Smooth muscle cell (in vitro differentiated cells): ENCODE data around the gene SNTG2. TPM values are rescaled to one million over a fixed set of nuclear protein-coding genes. Genes with fewer than 3 reads are reported as not detected.

Experiments
- DNase-seq: peaks from one replicate; lab custom pipeline; 2025; ENCODE audit not compliant: unreplicated experiment; lab: John Stamatoyannopoulos, UW
- H2AFZ ChIP-seq: fragments of 200-600 bp; sonication (generic); 2 replicates; pipeline ENCODE4 v1.6.0; 2016; ENCODE audit warnings: antibody characterized with exemption, low read depth, mild to moderate bottlenecking
- H3F3A ChIP-seq: fragments of 200-600 bp; sonication (generic); 2 replicates; pipeline ENCODE4 v1.6.0; 2017; ENCODE audit warnings: antibody characterized with exemption, low read depth
- H3K27ac ChIP-seq: fragments of 200-600 bp; sonication (generic); 2 replicates; pipeline ENCODE4 v1.5.1; 2016; ENCODE audit warnings: low read depth, mild to moderate bottlenecking
- H3K27me3 ChIP-seq: fragments of 200-600 bp; sonication (generic); 2 replicates; pipeline ENCODE4 v1.6.1; 2016; ENCODE audit warnings: low read depth, mild to moderate bottlenecking
- H3K36me3 ChIP-seq: fragments of 200-600 bp; sonication (generic); 2 replicates; pipeline ENCODE4 v1.5.1; 2016; ENCODE audit warnings: low read depth
- H3K4me1 ChIP-seq: fragments of 200-600 bp; sonication (generic); 2 replicates; pipeline ENCODE4 v1.5.1; 2016; ENCODE audit warnings: low read depth
- H3K4me2 ChIP-seq: fragments of 200-600 bp; sonication (generic); 2 replicates; pipeline ENCODE4 v1.6.0; 2016; ENCODE audit warnings: mild to moderate bottlenecking
- H3K4me3 ChIP-seq: fragments of 200-600 bp; sonication (generic); 2 replicates; pipeline ENCODE4 v1.5.1; 2016; ENCODE audit warnings: mild to moderate bottlenecking
- H3K79me2 ChIP-seq: fragments of 200-600 bp; sonication (generic); 2 replicates; pipeline ENCODE4 v1.6.0; 2016; ENCODE audit warnings: low read depth, mild to moderate bottlenecking
- H3K9ac ChIP-seq: fragments of 200-600 bp; sonication (generic); 2 replicates; pipeline ENCODE4 v1.6.0; 2016; ENCODE audit warnings: low read depth
- H3K9me3 ChIP-seq: fragments of 200-600 bp; sonication (generic); replicated peaks from 2 replicates; pipeline ENCODE4 v1.5.1; 2016; ENCODE audit warnings: low read depth
- H4K20me1 ChIP-seq: fragments of 200-600 bp; sonication (generic); 2 replicates; pipeline ENCODE4 v1.6.0; 2016; ENCODE audit warnings: low read depth
- CTCF ChIP-seq: fragments of 200-600 bp; sonication (generic); IDR thresholded peaks from 2 replicates; pipeline ENCODE4 v1.5.1; 2017; ENCODE audit warnings: borderline replicate concordance, mild to moderate bottlenecking, antibody characterized with exemption; ENCODE audit not compliant: insufficient read depth, poor library complexity, severe bottlenecking
- WGBS: methylation state at CpG from one replicate; pipeline ENCODE4 v1.1.7; 2016; ENCODE audit warnings: low lambda C conversion rate; 5-methylcytosine and 5-hydroxymethylcytosine counted together
- polyA plus RNA-seq: library from polyadenylated mRNA; unstranded; fragments of >200 nt; fragmentation: Nextera tagmentation; extraction: Ambion mirVana; gene quantifications from 2 replicates; pipeline ENCODE4 v1.2.1, GENCODE V29; 2016
- total RNA-seq: library from RNA; depleted of rRNA; stranded (reverse); fragments of >200 nt; gene quantifications from 2 replicates; pipeline ENCODE4 v1.2.3, GENCODE V29; 2014

SNTG2 gene
- total and polyA plus RNA-seq, 2 experiments from 2014 or later, result 0.56 TPM; not detected in 1

GRCh38 chr2:1339388-1340140, 388.9 kb downstream of the SNTG2 start:
- no peaks in the 10 kb centered on the region for H4K20me1 ChIP-seq
- DNase-seq, result no peak
- WGBS, result 85% methylated on average over 10 of the region's 10 CpGs
- no peak overlapping the region for H3K27ac ChIP-seq
- TF ChIP-seq CTCF, result no peak
- no peaks in the 10 kb centered on the region for H3K9me3 ChIP-seq
- no peak overlapping the region for H3K9ac ChIP-seq
- no peaks in the 10 kb centered on the region for H3K4me1 ChIP-seq
- no peak overlapping the region for H3K4me2 ChIP-seq
- H2AFZ ChIP-seq, result no peak overlapping the region
- no peaks in the 10 kb centered on the region for H3K27me3 ChIP-seq
- no peaks in the 10 kb centered on the region for H3K79me2 ChIP-seq
- no peaks in the 10 kb centered on the region for H3K36me3 ChIP-seq
- no peak overlapping the region for H3K4me3 ChIP-seq
- no peaks in the 10 kb centered on the region for H3F3A ChIP-seq

GRCh38 chr2:1340141-1340512, 389.5 kb downstream of the SNTG2 start:
- no peak for TF ChIP-seq CTCF
- WGBS, result 63% methylated on average over 5 of the region's 5 CpGs
- H3K4me3 ChIP-seq, result no peak overlapping the region
- no peak overlapping the region for H3K27ac ChIP-seq
- no peak overlapping the region for H2AFZ ChIP-seq
- H3F3A ChIP-seq, result no peaks in the 10 kb centered on the region
- no peaks in the 10 kb centered on the region for H3K9me3 ChIP-seq
- H3K79me2 ChIP-seq, result no peaks in the 10 kb centered on the region
- no peak for DNase-seq
- no peaks in the 10 kb centered on the region for H4K20me1 ChIP-seq
- no peak overlapping the region for H3K4me2 ChIP-seq
- H3K36me3 ChIP-seq, result no peaks in the 10 kb centered on the region
- no peaks in the 10 kb centered on the region for H3K27me3 ChIP-seq
- no peaks in the 10 kb centered on the region for H3K4me1 ChIP-seq
- no peak overlapping the region for H3K9ac ChIP-seq

- Histone ChIP-seq H3K4me1 (no peaks in the 10 kb centered on the region), H3K27me3 (no peaks in the 10 kb centered on the region), H3K79me2 (no peaks in the 10 kb centered on the region), H3K4me3 (no peak overlapping the region), H3K9ac (no peak overlapping the region), H3K27ac (no peak overlapping the region), H3K36me3 (no peaks in the 10 kb centered on the region), H2AFZ (no peak overlapping the region), H3F3A (no peaks in the 10 kb centered on the region), H3K9me3 (no peaks in the 10 kb centered on the region), H4K20me1 (no peaks in the 10 kb centered on the region), H3K4me2 (no peak overlapping the region)
- DNase-seq, result no peak
- WGBS, result 78% methylated on average over 4 of the region's 4 CpGs
- TF ChIP-seq CTCF, result no peak
These were observed 390.9 kb downstream of the SNTG2 start for GRCh38 chr2:1341404-1342120.
